Neural cell (in vitro differentiated cells): Measurements from ENCODE around the gene RNF217. TPM values are rescaled to one million over a fixed set of nuclear protein-coding genes. Genes with fewer than 3 reads are reported as not detected.

ENCODE experiments used
- H2AFZ ChIP-seq: fragments of 200-600, 300-800 bp; sonication (generic), shearing (Covaris generic); 2 replicates; pipeline ENCODE4 v1.6.0; 2014; ENCODE audit warnings: low read depth, mild to moderate bottlenecking, antibody characterized with exemption, low read length, moderate library complexity
- H3F3A ChIP-seq: fragments of 200-600 bp; shearing (Covaris generic); 2 replicates; pipeline ENCODE4 v1.6.1; 2016; ENCODE audit warnings: mild to moderate bottlenecking, moderate library complexity, mixed read lengths, antibody characterized with exemption, low read length; ENCODE audit not compliant: insufficient read depth, poor library complexity, severe bottlenecking
- H3K27ac ChIP-seq: fragments of 200-600, 300-800 bp; sonication (generic), shearing (Covaris generic); 2 replicates; pipeline ENCODE4 v1.5.1; 2014; ENCODE audit warnings: mild to moderate bottlenecking, low read length, moderate library complexity
- H3K27me3 ChIP-seq: fragments of 300-800, 200-600 bp; sonication (generic), shearing (Covaris generic); 2 replicates; pipeline ENCODE4 v1.6.0; 2014; ENCODE audit warnings: mild to moderate bottlenecking, low read depth, low read length, moderate library complexity; ENCODE audit not compliant: insufficient read depth
- H3K36me3 ChIP-seq: fragments of 300-800, 200-600 bp; sonication (generic), shearing (Covaris generic); 2 replicates; pipeline ENCODE4 v1.5.1; 2014; ENCODE audit warnings: mild to moderate bottlenecking, antibody characterized with exemption, low read length, moderate library complexity; ENCODE audit not compliant: insufficient read depth
- H3K4me2 ChIP-seq: fragments of 300-800, 200-600 bp; sonication (generic), shearing (Covaris generic); 2 replicates; pipeline ENCODE4 v1.6.0; 2014; ENCODE audit warnings: mild to moderate bottlenecking, low read length
- H3K4me3 ChIP-seq: fragments of 300-800, 200-600 bp; sonication (generic), shearing (Covaris generic); 2 replicates; pipeline ENCODE4 v1.5.1; 2014; ENCODE audit warnings: mild to moderate bottlenecking, low read length, moderate library complexity
- H3K79me2 ChIP-seq: fragments of 200-600 bp; shearing (Covaris generic); replicated peaks from 2 replicates; pipeline ENCODE4 v1.6.0; 2014; ENCODE audit warnings: mild to moderate bottlenecking, low read length, moderate library complexity; ENCODE audit not compliant: insufficient read depth
- H3K9ac ChIP-seq: fragments of 300-800, 200-600 bp; sonication (generic), shearing (Covaris generic); 2 replicates; pipeline ENCODE4 v1.6.1; 2016; ENCODE audit warnings: mild to moderate bottlenecking, low read length, mixed read lengths
- H3K9me2 ChIP-seq: fragments of 200-600 bp; shearing (Covaris generic); 2 replicates; pipeline ENCODE4 v1.6.1; 2016; ENCODE audit warnings: mild to moderate bottlenecking, low read length, mixed read lengths; ENCODE audit not compliant: insufficient read depth
- H3K9me3 ChIP-seq: fragments of 200-600, 300-800 bp; sonication (generic), shearing (Covaris generic); 2 replicates; pipeline ENCODE4 v1.6.1; 2016; ENCODE audit warnings: mild to moderate bottlenecking, mixed run types, low read length, moderate library complexity, mixed read lengths
- H4K20me1 ChIP-seq: fragments of 200-600 bp; shearing (Covaris generic); 2 replicates; pipeline ENCODE4 v1.6.1; 2016; ENCODE audit warnings: mild to moderate bottlenecking, mixed run types; ENCODE audit not compliant: insufficient read depth
- CTCF ChIP-seq: fragments of 450-650 bp; IDR thresholded peaks from 2 replicates; pipeline ENCODE4 v1.5.1; 2014; ENCODE audit warnings: antibody characterized with exemption, mild to moderate bottlenecking, moderate library complexity; ENCODE audit not compliant: poor library complexity, severe bottlenecking
- EP300 ChIP-seq: fragments of 450-650 bp; conservative IDR thresholded peaks from 2 replicates; pipeline ENCODE4 v1.6.1; 2014; ENCODE audit warnings: antibody characterized with exemption, mild to moderate bottlenecking, moderate library complexity; ENCODE audit not compliant: poor library complexity, severe bottlenecking
- EZH2 ChIP-seq: fragments of 200-600, 300-800 bp; shearing (Covaris generic), sonication (generic); IDR thresholded peaks from 2 replicates; pipeline ENCODE4 v1.6.1; 2014; ENCODE audit warnings: antibody characterized with exemption, low read length, borderline replicate concordance, mild to moderate bottlenecking; ENCODE audit not compliant: insufficient read depth, poor library complexity, severe bottlenecking
- MXI1 ChIP-seq: fragments of 450-650 bp; conservative IDR thresholded peaks from 2 replicates; pipeline ENCODE4 v1.6.1; 2014; ENCODE audit warnings: antibody characterized with exemption, mild to moderate bottlenecking; ENCODE audit not compliant: poor library complexity, severe bottlenecking
- POLR2AphosphoS5 ChIP-seq: IDR thresholded peaks from 2 replicates; pipeline ENCODE4 v1.6.1; 2012
- RAD21 ChIP-seq: fragments of 450-650 bp; conservative IDR thresholded peaks from 2 replicates; pipeline ENCODE4 v1.6.1; 2014; ENCODE audit warnings: antibody characterized with exemption, mild to moderate bottlenecking, moderate library complexity
- REST ChIP-seq: IDR thresholded peaks from 2 replicates; pipeline ENCODE4 v1.6.1; 2012; ENCODE audit warnings: borderline replicate concordance
- SMC3 ChIP-seq: fragments of 450-650 bp; conservative IDR thresholded peaks from 2 replicates; pipeline ENCODE4 v1.6.1; 2014; ENCODE audit warnings: antibody characterized with exemption, mild to moderate bottlenecking, moderate library complexity; ENCODE audit not compliant: poor library complexity
- TAF1 ChIP-seq: IDR thresholded peaks from 2 replicates; pipeline ENCODE4 v1.6.1; 2012; ENCODE audit warnings: low read depth
- polyA plus RNA-seq: library from polyadenylated mRNA; depleted of rRNA; stranded (reverse); fragments of >200 nt; gene quantifications from 2 replicates; pipeline ENCODE4 v1.2.3, GENCODE V29; 2014

RNF217 gene
- polyA plus RNA-seq, 1 donor from 2014 or later, result 10.2 TPM

GRCh38 chr6:124955108-124955856, 7.0 kb upstream of the RNF217 start:
- no peaks in the 10 kb centered on the region for H3K27me3 ChIP-seq
- no peaks in the 10 kb centered on the region for H3K36me3 ChIP-seq
- H3K9ac ChIP-seq, result no peak overlapping the region
- no peak for TF ChIP-seq SMC3
- no peak for TF ChIP-seq MXI1
- no peak for TF ChIP-seq TAF1
- H3K4me3 ChIP-seq, result no peak overlapping the region
- H3K9me3 ChIP-seq, result no peaks in the 10 kb centered on the region
- no peak overlapping the region for H3K4me2 ChIP-seq
- no peak overlapping the region for H3K27ac ChIP-seq
- H3K79me2 ChIP-seq, result no peaks in the 10 kb centered on the region
- no peak overlapping the region for H2AFZ ChIP-seq
- no peaks in the 10 kb centered on the region for H3F3A ChIP-seq
- H4K20me1 ChIP-seq, result no peaks in the 10 kb centered on the region
- no peaks in the 10 kb centered on the region for H3K9me2 ChIP-seq

- Histone ChIP-seq H3K4me3 (no peak overlapping the region), H4K20me1 (no peaks in the 10 kb centered on the region), H3K9me2 (no peaks in the 10 kb centered on the region), H3K9me3 (no peaks in the 10 kb centered on the region), H3K36me3 (no peaks in the 10 kb centered on the region), H2AFZ (no peak overlapping the region), H3K9ac (no peak overlapping the region), H3F3A (no peaks in the 10 kb centered on the region), H3K27ac (no peak overlapping the region), H3K27me3 (no peaks in the 10 kb centered on the region), H3K4me2 (no peak overlapping the region), H3K79me2 (no peaks in the 10 kb centered on the region)
- TF ChIP-seq REST (no peak), RAD21 (no peak), SMC3 (no peak), EZH2 (no peak), POLR2AphosphoS5 (no peak), TAF1 (no peak), MXI1 (no peak), EP300 (no peak), CTCF (no peak)
Measured at GRCh38 chr6:124956018-124956417, 6.2 kb upstream of the RNF217 start.
